K562 (cell line): ENCODE results near the gene SPNS1. TPM values are rescaled to one million over a fixed set of nuclear protein-coding genes. Genes with fewer than 3 reads are reported as not detected.

ENCODE experiments used
- C11orf30 ChIP-seq: fragments of 450-650 bp; IDR thresholded peaks from 2 replicates; pipeline ENCODE4 v1.6.1; 2016; ENCODE audit warnings: low read depth, mild to moderate bottlenecking
- CEBPG ChIP-seq, 3 experiments: fragments of 200-800 bp in 1 of 3; sonication (Bioruptor generic) in 1 of 3; sonication (generic) in 1 of 3; formaldehyde crosslinking in 1 of 3; IDR thresholded peaks in 2 of 3; conservative IDR thresholded peaks in 1 of 3; 2 replicates each; pipeline versions ENCODE4 v1.6.1 to v1.8.0; 2016 to 2022; ENCODE audit warnings: missing compliant biosample characterization in 2 of 3, missing genetic modification characterization in 2 of 3, mild to moderate bottlenecking in 1 of 3, missing genetic modification reagents in 1 of 3
- GATAD2B ChIP-seq: fragments of 450-650 bp; IDR thresholded peaks from 2 replicates; pipeline ENCODE4 v1.6.1; 2017; ENCODE audit warnings: mild to moderate bottlenecking, borderline replicate concordance
- GTF2F1 ChIP-seq: IDR thresholded peaks from 2 replicates; pipeline ENCODE4 v1.6.1; 2011; ENCODE audit warnings: low read depth, low read length, improper control_type of control experiment
- HDAC1 ChIP-seq, 2 experiments: fragments of 450-650 bp; IDR thresholded peaks; 2 replicates each; pipeline ENCODE4 v1.6.1; 2016 to 2017; ENCODE audit warnings: inconsistent platforms in 1 of 2, mild to moderate bottlenecking in 1 of 2, moderate library complexity in 1 of 2
- HNRNPL ChIP-seq: fragments of 200-400 bp; formaldehyde crosslinking; IDR thresholded peaks from 2 replicates; pipeline ENCODE4 v1.6.1; 2017; ENCODE audit warnings: low read depth, mild to moderate bottlenecking, low read length
- HSF4 ChIP-seq: fragments of 250-450 bp; sonication (Bioruptor Pico); IDR thresholded peaks from 2 replicates; pipeline ENCODE4 v2.1.2; 2022; ENCODE audit warnings: mild to moderate bottlenecking, moderate library complexity, borderline replicate concordance
- LARP7 ChIP-seq: fragments of 450-650 bp; IDR thresholded peaks from 2 replicates; pipeline ENCODE4 v1.6.1; 2016
- LEF1 ChIP-seq: fragments of 450-650 bp; IDR thresholded peaks from 2 replicates; pipeline ENCODE4 v1.6.1; 2016; ENCODE audit warnings: mild to moderate bottlenecking
- MAFK ChIP-seq: IDR thresholded peaks from 2 replicates; pipeline ENCODE4 v1.6.1; 2011; ENCODE audit warnings: low read length, improper control_type of control experiment
- MTA3 ChIP-seq: fragments of 450-650 bp; formaldehyde crosslinking; IDR thresholded peaks from 2 replicates; pipeline ENCODE4 v1.6.1; 2017; ENCODE audit warnings: mild to moderate bottlenecking, borderline replicate concordance
- NFYB ChIP-seq: IDR thresholded peaks from 2 replicates; pipeline ENCODE4 v1.6.1; 2011; ENCODE audit warnings: mild to moderate bottlenecking, moderate library complexity; ENCODE audit not compliant: insufficient read length; ENCODE audit errors: extremely low read depth
- NRF1 ChIP-seq, 2 experiments: fragments of 450-650 bp; IDR thresholded peaks in 1 of 2; conservative IDR thresholded peaks in 1 of 2; 2 replicates each; pipeline ENCODE4 v1.6.1; 2014; ENCODE audit warnings: mild to moderate bottlenecking in 2 of 2
- PCBP1 ChIP-seq: fragments of 200-400 bp; formaldehyde crosslinking; IDR thresholded peaks from 2 replicates; pipeline ENCODE4 v1.6.1; 2018; ENCODE audit warnings: mild to moderate bottlenecking, low read depth, low read length; ENCODE audit not compliant: poor library complexity, severe bottlenecking
- PHB ChIP-seq: fragments of 250-450 bp; sonication (Bioruptor Pico); IDR thresholded peaks from 2 replicates; pipeline ENCODE4 v1.5.0; 2021
- ZNF277 ChIP-seq: fragments of 250-450 bp; sonication (Bioruptor Pico); IDR thresholded peaks from 2 replicates; pipeline ENCODE4 v1.8.0; 2022; ENCODE audit warnings: inconsistent platforms, mild to moderate bottlenecking, moderate library complexity, borderline replicate concordance
- ZNF699 ChIP-seq: fragments of 250-450 bp; sonication (Bioruptor Pico); IDR thresholded peaks from 2 replicates; pipeline ENCODE4 v1.8.0; 2021; ENCODE audit warnings: mild to moderate bottlenecking, moderate library complexity; ENCODE audit not compliant: insufficient replicate concordance
- ZNF780A ChIP-seq: fragments of 250-450 bp; sonication (Bioruptor Pico); IDR thresholded peaks from 2 replicates; pipeline ENCODE4 v1.5.0; 2021; ENCODE audit warnings: mild to moderate bottlenecking
- polyA plus RNA-seq, 8 experiments: library from polyadenylated mRNA; depleted of rRNA in 4 of 8; stranded (reverse) in 5 of 8; unstranded in 3 of 8; fragments of >200 nt; fragmentation: Nextera tagmentation in 2 of 8; fragmentation: Illumina TruSeq in 1 of 8; extraction: Ambion mirVana in 2 of 8; extraction: Trizol in 1 of 8; gene quantifications; 2 replicates each; pipeline versions ENCODE4 v1.2.1 to v1.2.3, GENCODE V29; 2011 to 2014; ENCODE audit warnings: inconsistent platforms in 1 of 8, missing spikeins in 1 of 8
- total RNA-seq, 7 experiments: library from RNA; depleted of rRNA in 6 of 7; stranded (reverse); fragments of >200 nt in 6 of 7; fragmentation: Illumina TruSeq in 2 of 7; extraction: Trizol in 2 of 7; gene quantifications; 2 replicates each; pipeline versions ENCODE4 v1.2.1 to v1.2.3, GENCODE V29; 2011 to 2021; ENCODE audit warnings: low replicate concordance in 1 of 7
- TF ChIP-seq, protein P1 (sequence below): fragments of 450-650 bp; IDR thresholded peaks from 2 replicates; pipeline ENCODE4 v1.6.1; 2018; ENCODE audit not compliant: partially characterized antibody
- TF ChIP-seq, protein P2 (sequence below): fragments of 200-800 bp; sonication (Bioruptor generic); IDR thresholded peaks from 2 replicates; pipeline ENCODE4 v1.6.1; 2017; ENCODE audit warnings: missing genetic modification characterization, missing compliant biosample characterization

SPNS1 gene
- total and polyA plus RNA-seq, 9 of the 15 experiments (the other 6 are each of a cell fraction or from before 2014, with no cell fraction given): 0.58 to 64.9 (median 13.7) TPM

GRCh38 chr16:28925386-28926228, 49.0 kb upstream of the SPNS1 start (continued):
- TF ChIP-seq ZNF699 (CRISPR knock-in tag) (no peak), ZNF780A (CRISPR knock-in tag) (no peak), HSF4 (CRISPR knock-in tag) (no peak), HNRNPL (no peak), CEBPG (CRISPR knock-in tag; IDR thresholded peaks at IDR 0.05) (no peak), CEBPG (tag; conservative IDR thresholded peaks at IDR 0.05 in 1 of 2, IDR thresholded peaks at IDR 0.05 in 1 of 2) (no peak), ZNF277 (CRISPR knock-in tag) (no peak), LARP7 (peak; percentile 79), GTF2F1 (no peak), NRF1 (conservative IDR thresholded peaks at IDR 0.05 in 1 of 2, IDR thresholded peaks at IDR 0.05 in 1 of 2) (no peak; a peak in 1 of 4 replicates), MAFK (no peak), PCBP1 (no peak), C11orf30 (peak; percentile 70), GATAD2B (no peak), MTA3 (peak; percentile 52), LEF1 (peak; percentile 96), NFYB (peak; percentile 5), HDAC1 (IDR thresholded peaks at IDR 0.05) (peak; percentile 50 to 99; a peak in 3 of 4 replicates), PHB (CRISPR knock-in tag) (no peak)
- TF ChIP-seq, protein P1, sequence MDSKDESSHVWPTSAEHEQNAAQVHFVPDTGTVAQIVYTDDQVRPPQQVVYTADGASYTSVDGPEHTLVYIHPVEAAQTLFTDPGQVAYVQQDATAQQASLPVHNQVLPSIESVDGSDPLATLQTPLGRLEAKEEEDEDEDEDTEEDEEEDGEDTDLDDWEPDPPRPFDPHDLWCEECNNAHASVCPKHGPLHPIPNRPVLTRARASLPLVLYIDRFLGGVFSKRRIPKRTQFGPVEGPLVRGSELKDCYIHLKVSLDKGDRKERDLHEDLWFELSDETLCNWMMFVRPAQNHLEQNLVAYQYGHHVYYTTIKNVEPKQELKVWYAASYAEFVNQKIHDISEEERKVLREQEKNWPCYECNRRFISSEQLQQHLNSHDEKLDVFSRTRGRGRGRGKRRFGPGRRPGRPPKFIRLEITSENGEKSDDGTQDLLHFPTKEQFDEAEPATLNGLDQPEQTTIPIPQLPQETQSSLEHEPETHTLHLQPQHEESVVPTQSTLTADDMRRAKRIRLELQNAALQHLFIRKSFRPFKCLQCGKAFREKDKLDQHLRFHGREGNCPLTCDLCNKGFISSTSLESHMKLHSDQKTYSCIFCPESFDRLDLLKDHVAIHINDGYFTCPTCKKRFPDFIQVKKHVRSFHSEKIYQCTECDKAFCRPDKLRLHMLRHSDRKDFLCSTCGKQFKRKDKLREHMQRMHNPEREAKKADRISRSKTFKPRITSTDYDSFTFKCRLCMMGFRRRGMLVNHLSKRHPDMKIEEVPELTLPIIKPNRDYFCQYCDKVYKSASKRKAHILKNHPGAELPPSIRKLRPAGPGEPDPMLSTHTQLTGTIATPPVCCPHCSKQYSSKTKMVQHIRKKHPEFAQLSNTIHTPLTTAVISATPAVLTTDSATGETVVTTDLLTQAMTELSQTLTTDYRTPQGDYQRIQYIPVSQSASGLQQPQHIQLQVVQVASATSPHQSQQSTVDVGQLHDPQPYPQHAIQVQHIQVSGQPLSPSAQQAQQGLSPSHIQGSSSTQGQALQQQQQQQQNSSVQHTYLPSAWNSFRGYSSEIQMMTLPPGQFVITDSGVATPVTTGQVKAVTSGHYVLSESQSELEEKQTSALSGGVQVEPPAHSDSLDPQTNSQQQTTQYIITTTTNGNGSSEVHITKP: peak; percentile 76
- TF ChIP-seq, protein P2, sequence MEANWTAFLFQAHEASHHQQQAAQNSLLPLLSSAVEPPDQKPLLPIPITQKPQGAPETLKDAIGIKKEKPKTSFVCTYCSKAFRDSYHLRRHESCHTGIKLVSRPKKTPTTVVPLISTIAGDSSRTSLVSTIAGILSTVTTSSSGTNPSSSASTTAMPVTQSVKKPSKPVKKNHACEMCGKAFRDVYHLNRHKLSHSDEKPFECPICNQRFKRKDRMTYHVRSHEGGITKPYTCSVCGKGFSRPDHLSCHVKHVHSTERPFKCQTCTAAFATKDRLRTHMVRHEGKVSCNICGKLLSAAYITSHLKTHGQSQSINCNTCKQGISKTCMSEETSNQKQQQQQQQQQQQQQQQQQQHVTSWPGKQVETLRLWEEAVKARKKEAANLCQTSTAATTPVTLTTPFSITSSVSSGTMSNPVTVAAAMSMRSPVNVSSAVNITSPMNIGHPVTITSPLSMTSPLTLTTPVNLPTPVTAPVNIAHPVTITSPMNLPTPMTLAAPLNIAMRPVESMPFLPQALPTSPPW (CRISPR knock-in tag): peak; percentile 98
